Measurements from ENCODE around the gene PRRG4.

- TF ChIP-seq CTCF (conservative IDR thresholded peaks at IDR 0.05; ENCODE audit: low read depth, low read length): no peak
- no peak for TF ChIP-seq BHLHE40 (IDR thresholded peaks at IDR 0.05; ENCODE audit: low read depth, low read length)
- TF ChIP-seq CEBPB (IDR thresholded peaks at IDR 0.05; ENCODE audit: low read depth, low read length): no peak
- no peak for TF ChIP-seq RFX5 (IDR thresholded peaks at IDR 0.05; ENCODE audit: low read depth, low read length)
- no peak for TF ChIP-seq CHD1 (IDR thresholded peaks at IDR 0.05; ENCODE audit: low read depth, low read length)
- TF ChIP-seq POLR2A (IDR thresholded peaks at IDR 0.05; ENCODE audit: low read depth, low read length): no peak
- TF ChIP-seq RAD21 (IDR thresholded peaks at IDR 0.05; ENCODE audit: low read length): no peak
- TF ChIP-seq MXI1 (IDR thresholded peaks at IDR 0.05; ENCODE audit: borderline replicate concordance, low read depth, low read length): no peak
- TF ChIP-seq FOS (IDR thresholded peaks at IDR 0.05; ENCODE audit: low read depth, low read length): no peak
- no peak for TF ChIP-seq RCOR1 (IDR thresholded peaks at IDR 0.05; ENCODE audit: insufficient replicate concordance, low read length)
- TF ChIP-seq MAFK (IDR thresholded peaks at IDR 0.05; ENCODE audit: low read depth, low read length): no peak
- no peak for TF ChIP-seq USF2 (IDR thresholded peaks at IDR 0.05; ENCODE audit: low read depth, low read length)
- no peak for TF ChIP-seq SMC3 (IDR thresholded peaks at IDR 0.05; ENCODE audit: low read depth, low read length)
Measured at GRCh38 chr11:32855601-32856000, 25.9 kb downstream of the PRRG4 start.

Data from IMR-90 (cell line).